ENCODE results near the gene ALDOA.

DNA sequence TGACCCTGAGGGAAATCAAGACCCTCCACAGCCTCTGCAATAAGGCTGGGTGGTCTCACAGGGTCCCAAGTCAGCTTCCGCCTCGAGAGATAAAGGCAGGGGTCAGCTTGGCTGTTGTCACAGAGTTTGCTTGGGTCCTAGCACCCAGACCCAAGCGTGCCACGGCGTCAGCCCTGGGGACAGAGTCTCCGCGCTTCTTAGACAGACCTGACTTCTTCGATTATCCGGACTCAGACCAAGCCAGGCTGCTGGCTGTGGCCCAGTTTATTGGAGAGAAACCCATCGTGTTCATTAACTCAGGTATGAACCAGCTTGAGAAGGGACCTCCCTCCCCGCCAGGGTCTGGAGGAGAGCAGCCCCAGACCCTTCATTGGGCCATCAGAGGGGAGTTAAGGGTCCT, 42.0 kb upstream of the ALDOA start:
- TF ChIP-seq, protein P1, sequence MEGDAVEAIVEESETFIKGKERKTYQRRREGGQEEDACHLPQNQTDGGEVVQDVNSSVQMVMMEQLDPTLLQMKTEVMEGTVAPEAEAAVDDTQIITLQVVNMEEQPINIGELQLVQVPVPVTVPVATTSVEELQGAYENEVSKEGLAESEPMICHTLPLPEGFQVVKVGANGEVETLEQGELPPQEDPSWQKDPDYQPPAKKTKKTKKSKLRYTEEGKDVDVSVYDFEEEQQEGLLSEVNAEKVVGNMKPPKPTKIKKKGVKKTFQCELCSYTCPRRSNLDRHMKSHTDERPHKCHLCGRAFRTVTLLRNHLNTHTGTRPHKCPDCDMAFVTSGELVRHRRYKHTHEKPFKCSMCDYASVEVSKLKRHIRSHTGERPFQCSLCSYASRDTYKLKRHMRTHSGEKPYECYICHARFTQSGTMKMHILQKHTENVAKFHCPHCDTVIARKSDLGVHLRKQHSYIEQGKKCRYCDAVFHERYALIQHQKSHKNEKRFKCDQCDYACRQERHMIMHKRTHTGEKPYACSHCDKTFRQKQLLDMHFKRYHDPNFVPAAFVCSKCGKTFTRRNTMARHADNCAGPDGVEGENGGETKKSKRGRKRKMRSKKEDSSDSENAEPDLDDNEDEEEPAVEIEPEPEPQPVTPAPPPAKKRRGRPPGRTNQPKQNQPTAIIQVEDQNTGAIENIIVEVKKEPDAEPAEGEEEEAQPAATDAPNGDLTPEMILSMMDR (IDR thresholded peaks at IDR 0.05) = no peak
- TF ChIP-seq POLR2A (IDR thresholded peaks at IDR 0.05) = no peak
